Activated T-cell treated with anti-CD3 and anti-CD28 coated beads, Interleukin-2, amount 50 U/mL, for 1 hour (primary cell): ENCODE data around the gene DCTD.

Experiments
- DNase-seq: peaks from one replicate; pipeline ENCODE4 v3.0.0-alpha.2; 2020

The DCTD gene

GRCh38 chr4:182888891-182889290, 28.3 kb downstream of the DCTD start:
- no peak for DNase-seq

DNA sequence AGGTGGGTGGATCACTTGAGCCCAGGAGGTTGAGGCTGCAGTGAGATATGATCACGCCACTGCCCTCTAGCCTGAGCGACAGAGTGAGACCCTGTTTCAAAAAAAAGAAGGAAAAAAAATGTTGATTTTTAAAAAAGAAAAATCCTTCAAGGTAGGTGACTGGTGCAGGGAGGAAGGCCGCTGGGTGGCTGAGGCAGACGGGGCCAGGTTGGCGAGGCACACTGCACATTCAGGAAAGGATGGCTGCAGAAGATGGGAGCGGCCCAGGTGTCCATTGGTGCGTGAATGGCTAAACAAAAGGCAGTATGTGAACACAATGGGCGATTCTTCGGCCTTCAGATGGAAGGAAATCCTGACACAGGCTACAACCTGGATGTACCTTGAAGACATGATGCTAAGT, 30.4 kb downstream of the DCTD start:
- no peak for DNase-seq

DNA sequence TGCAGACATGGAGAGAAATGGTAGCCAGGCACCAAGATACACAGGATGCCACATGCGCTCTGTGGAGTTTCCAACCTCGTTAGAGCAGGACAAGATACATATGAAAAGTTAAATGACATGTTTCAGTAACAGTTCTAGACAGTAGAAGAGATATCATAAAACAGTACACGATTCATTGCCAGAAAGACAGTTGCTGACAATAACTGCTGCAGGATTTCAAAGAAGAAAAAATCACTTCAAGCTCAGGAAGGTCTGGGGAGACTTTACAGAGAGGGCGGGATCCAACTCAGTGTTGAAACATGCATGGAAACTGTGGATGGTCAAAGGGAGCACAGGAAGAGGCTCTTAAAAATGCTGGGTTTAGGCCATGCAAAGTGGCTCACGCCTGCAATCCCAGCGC, 31.0 kb downstream of the DCTD start:
- no peak for DNase-seq

GRCh38 chr4:182885738-182886077, 31.5 kb downstream of the DCTD start:
- DNase-seq = no peak

- DNase-seq = no peak
These were observed 32.0 kb downstream of the DCTD start for GRCh38 chr4:182885022-182885737.

- DNase-seq = no peak
These were observed 33.1 kb downstream of the DCTD start for GRCh38 chr4:182884040-182884439.

DNA sequence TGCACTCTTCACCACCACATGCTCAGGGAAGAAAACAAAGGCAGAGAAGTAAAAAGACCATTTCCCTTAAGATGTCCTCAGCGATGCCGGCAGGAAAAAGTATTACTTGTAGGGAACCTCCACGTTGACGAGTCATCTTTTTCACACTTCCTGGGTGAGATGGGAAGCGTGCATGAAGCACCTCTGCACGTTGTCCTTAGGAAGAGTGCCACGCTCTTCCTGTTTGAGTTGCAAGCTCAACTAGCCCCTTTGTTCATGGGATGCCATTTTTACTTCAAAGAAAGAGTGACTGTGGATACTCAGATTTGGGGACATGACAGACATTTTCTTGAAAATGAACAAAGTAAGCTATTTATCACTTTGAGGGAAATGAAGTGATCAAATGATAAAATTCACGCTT, 33.8 kb downstream of the DCTD start:
- DNase-seq = no peak

GRCh38 chr4:182881914-182882313, 35.3 kb downstream of the DCTD start:
- DNase-seq = no peak

- no peak for DNase-seq
These were observed 36.5 kb downstream of the DCTD start for GRCh38 chr4:182880387-182881356.

GRCh38 chr4:182879913-182880312, 37.3 kb downstream of the DCTD start:
- DNase-seq = no peak

DNA sequence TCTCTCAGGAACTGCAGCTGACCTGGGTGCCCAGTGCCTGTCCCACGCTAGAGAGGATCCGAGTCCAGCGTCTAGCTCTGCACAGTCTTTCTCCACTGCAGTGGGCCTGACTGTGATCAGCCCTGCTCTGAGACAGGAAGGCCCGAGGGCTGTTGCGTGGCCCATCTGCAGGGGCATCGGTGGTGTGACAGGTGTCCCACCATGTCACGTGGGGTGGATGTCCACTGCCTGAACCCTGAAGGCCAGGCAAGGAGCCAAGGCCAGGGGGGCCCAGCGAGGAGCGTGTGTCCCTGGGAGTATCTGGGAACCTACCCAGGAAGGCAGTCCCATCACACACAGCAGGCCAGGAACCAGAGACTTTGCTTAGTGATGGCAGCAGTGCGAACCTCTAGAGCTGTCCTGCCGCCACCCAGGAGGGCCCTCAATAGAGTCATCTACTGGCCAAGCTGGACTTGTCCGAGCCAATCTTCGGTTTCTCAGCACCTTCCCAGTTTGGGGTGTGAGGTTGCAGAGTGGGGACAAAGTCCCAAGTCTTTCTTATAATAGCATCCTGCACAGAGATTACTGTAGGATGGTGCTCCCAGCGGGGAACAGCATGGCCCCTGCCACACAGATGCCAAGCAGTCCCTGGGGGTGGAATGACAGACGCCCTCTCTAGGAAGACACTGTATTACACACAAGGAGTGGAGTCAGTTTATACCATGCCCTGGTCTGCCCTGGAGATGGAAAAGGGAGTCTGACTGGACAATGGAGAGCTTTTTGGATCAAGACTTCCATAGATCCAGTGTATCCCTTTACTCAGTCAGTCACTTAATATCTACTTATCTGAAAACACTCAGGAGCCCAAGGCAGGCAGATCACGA, 38.3 kb downstream of the DCTD start:
- no peak for DNase-seq

- DNase-seq = no peak
These were observed 39.8 kb downstream of the DCTD start for GRCh38 chr4:182877326-182877883.

GRCh38 chr4:182876427-182876826, 40.8 kb downstream of the DCTD start:
- no peak for DNase-seq

DNA sequence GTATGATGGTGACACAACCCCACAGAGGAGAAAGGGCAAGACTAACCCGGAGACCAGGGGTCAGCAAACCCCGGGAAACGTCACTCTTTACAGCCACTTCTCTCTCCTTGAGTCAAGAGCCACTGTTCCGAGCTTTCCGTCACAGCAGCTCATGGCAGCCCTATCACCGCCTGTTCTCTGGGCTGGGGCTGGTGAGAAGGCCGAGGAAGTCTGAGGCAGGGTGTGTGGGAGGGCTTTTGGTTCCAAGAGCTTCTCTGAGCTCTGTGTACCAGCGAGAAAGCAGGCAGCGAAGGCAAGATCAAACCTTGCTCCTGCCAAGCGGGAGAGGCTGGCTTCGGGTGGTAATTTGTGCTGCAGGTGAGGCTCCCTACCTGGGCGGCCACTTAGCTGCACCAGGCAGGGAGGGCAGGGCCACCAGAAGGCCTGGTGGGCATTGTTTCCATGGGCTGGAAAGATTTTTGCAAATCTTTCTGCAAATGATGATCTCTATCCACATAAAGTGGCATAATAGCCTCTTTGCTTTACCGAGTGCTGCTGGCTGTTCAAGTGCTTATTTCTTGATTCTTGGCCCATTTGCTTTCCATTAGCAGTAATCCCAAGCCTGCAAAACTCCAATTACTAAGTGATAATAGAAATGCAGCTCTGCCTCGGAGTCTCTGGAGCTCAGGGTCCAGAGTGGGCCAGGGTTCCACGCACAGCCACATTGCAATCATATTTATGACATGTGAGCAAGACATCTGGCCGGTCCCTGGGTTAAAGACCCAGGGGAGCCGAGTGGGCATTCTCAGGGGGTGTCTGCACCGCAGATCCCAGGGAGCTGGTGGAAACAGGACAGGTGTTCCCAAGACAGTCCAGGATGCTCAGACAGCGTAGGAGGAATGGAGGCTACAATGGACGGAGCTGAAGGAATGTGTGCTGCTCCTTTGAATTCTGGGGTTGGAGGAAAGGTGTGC, 41.5 kb downstream of the DCTD start:
- no peak for DNase-seq

- DNase-seq = no peak
These were observed 42.3 kb downstream of the DCTD start for GRCh38 chr4:182874797-182875345.

DNA sequence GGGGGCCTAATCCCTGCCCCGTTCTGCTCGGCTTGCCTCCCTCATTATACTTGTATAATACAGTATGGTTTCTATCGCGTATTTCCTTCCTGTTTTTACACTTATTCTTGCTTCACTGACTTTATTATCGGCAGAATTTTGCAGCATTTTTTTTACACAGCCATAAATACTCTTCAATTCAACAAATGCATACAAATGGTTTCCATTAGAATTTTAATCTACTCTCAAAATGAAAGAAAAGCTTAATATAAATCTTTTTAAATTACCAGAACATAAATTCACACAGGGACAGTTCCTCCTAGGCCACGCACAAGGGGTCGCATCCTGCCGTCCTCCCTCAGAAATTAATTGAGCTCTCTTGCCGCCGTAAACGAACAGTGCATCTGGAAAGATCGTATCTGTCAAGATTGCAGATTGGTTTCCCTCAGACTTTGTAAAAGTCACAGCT, 42.9 kb downstream of the DCTD start:
- no peak for DNase-seq

GRCh38 chr4:182873726-182874125, 43.5 kb downstream of the DCTD start:
- no peak for DNase-seq

GRCh38 chr4:182873289-182873688, 43.9 kb downstream of the DCTD start:
- no peak for DNase-seq

GRCh38 chr4:182872886-182873285, 44.3 kb downstream of the DCTD start:
- DNase-seq = no peak

DNA sequence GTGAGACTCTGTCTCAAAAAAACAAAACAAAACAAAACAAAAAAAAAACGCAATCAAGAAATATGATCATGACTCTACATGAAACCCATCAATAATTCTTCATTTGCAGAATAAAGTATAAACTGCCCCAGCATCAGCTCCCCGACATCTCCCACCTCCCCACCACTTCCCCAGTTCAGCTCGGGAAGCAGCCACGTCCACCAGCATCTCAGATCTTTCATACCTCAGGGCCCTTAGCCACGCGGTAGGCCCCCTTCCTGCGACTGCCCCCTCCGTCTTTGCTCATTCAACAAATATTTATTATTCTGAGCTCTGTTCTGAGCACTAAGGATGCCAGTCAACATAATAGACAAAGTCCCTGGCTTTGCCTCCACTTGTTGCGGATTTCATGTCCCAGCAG, 45.6 kb downstream of the DCTD start:
- DNase-seq = no peak

- DNase-seq = no peak
These were observed 47.5 kb downstream of the DCTD start for GRCh38 chr4:182869697-182870096.
